Measurements from ENCODE around the gene CAPZA1.

The CAPZA1 gene

GRCh38 chr1:112702420-112703261, 83.0 kb downstream of the CAPZA1 start:
- DNase-seq = no peak

- no peak for DNase-seq
Measured at GRCh38 chr1:112703706-112704105, 84.1 kb downstream of the CAPZA1 start.

DNA sequence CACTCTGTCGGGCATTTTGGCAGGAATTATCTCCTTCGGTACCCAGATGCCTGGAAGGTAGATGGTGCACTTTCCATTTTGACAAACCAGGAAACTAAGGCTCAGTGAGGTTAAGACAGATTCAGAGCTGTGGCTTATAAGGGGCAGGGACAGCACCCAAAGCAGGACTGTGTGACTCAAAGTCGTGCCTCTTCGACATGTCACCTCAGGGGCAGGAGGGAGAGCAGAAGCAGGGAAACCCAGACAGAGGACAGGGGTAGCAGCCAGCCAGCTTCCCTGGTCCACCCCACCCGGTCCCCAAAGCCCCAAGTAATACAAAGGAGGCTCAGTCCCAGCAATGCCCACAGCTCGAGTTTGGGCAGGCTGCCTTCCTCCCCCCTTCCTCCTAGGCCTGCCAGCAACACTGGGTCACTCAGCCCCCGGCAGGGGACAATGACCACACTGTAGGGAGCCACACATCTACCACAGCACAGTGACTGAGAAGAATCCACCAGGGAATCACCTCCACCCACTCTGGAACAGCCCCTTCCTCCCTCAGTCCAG, 84.8 kb downstream of the CAPZA1 start:
- DNase-seq = peak; percentile 34

DNA sequence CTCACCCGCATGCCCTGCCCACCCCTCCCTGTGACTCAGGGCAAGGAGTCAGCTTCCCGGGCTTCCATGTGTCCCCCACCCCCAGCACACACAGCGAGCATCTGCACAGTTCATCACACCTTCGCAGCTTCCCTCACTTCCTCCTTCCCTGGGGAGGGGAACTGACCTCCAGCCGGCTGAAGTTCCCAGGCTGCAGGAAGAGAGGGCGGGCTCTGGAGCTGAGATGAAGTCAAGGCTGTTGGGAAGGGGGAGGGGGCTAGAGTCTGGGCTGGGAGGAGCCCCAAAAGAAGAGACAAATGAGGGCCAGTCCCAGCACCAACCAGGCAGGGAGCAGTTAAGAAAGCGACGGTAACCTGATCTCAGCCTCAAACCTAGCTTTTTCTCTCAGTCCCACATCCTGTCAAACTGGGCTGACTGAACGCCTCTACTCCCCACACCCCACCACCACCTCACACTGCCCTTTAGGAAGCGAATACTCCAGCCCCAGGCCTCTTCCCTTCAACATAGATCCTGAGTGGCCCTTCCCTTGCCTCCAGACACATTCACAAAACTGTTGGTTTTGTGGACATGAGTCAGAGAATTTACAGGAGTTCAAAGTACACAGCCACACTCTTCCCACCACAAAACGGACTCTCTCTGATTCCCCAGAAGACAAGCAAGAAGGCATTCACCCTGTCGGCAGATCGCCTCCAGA, 85.4 kb downstream of the CAPZA1 start:
- DNase-seq = peak; percentile 76

DNA sequence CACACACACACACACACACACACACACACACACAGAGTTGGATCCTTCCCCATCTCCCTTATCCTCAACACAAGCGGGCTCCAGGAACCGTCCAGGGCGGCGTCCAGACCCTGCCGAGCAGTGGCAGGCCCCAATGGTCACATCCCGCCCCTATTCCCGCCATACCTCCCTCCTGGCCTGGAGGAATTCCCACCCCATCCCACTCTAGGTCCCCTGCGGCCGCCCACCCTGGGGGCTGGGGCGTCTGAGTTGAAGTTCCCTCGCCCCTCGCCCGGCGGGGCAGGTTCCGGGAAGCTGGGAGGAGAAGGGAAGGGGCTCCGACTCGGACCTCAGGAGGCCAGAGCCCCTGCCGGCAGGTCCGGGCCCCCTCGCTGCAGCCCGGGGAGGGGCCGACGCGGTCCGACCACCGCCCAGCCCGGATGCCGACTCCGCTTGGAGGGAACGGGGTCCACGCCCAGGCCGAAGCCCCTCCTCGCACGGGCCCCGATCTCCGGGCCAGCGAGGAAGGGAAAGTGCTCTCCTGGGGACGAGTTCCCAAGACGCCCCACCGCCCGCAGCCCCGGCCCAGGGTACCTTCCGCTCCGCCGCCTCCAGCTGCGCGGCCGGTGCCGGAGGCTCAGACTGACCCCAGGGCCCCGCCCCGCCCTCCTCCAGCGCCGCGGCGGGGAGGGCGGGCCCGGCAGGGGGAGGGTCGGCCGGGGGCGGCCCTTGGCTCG, 87.0 kb downstream of the CAPZA1 start, which contains the start of gene RHOC:
TSS of gene RHOC (minus strand) at position 623 of the 716 bp plus-strand sequence. CDS start 3,328 bp downstream, outside the sequence.
- peak; percentile 41 for DNase-seq

DNA sequence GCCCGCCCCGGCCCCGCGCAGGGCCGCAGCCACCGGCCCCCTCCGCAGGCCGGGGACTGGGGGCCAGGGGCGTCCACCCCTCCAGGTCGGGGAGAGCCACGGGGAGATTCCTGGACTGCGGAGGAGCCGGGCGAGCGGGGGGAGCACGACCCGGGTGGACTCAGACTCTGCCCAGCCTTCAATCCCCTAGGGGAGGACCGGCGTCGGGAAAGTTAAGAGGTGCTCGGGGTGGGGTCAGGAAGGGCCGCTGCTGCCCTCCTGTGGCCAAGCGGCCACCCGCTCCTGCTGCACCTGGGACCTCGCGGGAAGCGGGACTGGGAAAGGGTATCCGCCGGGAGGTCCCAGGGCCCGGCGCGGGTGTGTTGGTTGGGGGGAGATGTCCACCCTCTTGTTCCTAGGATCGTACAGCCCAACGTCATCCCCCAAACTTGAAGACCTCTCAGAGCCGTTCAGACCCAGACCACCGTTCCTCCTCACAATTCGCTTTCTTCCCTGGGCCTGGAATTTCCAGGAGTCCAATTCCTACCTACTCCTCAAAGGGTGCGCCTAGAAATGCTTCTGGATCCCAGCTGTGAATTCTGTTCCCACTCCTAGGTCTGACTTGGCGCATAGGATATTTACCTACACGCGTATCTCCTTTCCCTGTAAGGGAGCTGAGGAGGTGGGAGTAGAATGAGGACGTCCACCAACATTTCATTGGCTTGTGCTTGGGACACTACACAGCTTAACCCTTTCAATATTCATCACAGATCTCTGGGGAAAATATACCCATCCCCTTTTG, 87.8 kb downstream of the CAPZA1 start:
- peak; percentile 72 for DNase-seq

DNA sequence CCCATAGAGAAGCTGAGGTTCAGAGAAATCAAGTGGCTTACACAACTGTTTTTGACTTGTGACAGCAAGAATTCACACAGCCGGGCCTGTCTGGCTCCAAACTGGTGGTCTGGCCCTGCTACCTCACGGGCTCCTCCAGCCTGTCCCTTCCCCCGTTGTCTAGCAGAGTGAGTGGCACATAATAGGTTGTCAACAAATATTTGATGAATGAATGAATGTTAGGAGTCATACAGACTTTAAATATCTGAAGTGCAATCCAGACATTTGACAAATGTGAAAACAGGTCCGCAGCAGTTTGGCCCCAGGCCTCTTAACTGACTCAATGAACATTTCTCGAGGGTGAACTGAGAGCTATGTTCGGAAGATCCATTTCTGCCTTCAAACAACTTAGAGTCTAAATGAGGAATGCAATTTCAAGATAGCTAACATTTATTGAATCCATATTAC, 88.4 kb downstream of the CAPZA1 start:
- DNase-seq = no peak

GRCh38 chr1:112708489-112708888, 88.9 kb downstream of the CAPZA1 start:
- no peak for DNase-seq

- no peak for DNase-seq
Measured at GRCh38 chr1:112710159-112710558, 90.5 kb downstream of the CAPZA1 start.

DNA sequence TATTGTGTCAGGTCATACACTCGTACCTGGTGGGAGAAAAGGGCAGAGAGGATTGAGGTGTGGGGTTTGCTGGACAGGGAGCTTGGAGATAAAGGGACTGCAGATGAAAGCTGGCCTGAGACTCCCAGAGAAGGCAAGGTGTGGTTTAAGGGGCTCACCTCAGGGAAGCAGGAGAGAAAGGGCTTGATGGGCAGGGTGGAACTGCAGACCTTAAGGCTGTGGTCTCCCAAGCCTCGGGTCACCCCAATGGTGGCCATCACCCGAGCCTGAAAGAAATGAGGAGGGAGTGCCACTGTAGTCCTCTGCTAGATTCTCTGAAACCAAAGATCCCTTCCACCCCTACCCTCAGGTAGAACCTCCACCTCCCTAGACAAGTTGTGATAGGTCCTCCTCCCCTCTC, 91.0 kb downstream of the CAPZA1 start:
- DNase-seq = no peak

DNA sequence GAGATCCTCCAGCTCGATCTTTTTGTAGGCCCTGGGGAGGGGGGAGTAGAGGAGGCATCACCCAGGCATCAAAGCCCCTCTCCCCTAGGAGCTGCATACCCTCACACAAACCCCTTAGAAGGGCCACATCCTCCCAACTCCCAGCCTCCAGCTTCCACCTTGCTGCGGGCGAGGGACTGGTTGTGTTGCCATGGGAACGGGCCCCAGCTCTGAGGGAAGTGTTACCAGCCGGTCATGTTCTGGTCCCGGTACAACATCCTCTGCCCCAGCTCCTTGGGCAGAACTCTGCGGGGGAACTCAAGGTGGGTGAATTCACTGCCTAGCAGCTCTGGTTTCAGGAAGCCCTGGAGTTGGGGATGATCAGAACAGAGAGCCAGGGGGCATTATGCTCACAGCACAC, 91.4 kb downstream of the CAPZA1 start:
- DNase-seq = no peak

DNA sequence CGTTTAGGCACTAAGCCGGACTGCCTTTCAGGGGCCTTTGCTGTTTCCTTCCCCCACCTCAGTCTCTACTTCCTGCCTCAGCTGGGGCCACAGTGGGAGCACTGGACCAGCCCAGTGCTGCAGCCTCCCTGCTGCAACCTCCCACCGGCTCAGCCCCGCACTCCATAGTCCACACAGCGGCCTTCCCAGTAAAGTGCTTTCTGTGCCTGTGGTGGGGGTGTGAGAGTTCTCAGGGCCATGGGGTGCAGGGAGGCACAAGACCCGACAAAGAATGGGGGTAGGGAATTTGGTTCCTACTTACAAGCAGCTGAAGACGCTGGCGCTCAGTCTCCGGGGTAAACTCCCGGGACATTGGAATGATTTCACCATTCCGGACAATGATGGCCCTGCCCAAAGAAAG, 92.0 kb downstream of the CAPZA1 start:
- no peak for DNase-seq

DNA sequence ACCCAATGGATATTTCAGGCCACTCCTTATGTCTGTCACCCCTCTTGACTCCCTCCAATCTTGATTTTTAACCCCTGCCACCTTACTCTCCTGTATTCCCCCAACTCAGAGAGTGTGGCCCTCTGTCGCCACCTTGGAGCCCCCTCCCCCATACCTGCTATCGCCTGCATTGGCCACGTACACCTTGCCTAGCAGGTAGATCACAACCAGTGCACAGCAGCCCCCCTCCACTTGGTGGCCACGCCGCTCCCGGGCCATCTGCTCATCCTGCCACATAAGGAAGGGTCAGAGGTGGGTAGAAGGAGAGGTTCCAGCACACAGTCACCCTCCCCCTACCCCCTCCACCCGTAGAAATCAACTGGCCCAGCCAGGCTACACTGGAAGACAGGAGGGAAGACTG, 92.6 kb downstream of the CAPZA1 start:
- no peak for DNase-seq

- DNase-seq = no peak
Measured at GRCh38 chr1:112712701-112713128, 93.1 kb downstream of the CAPZA1 start.

- no peak for DNase-seq
Measured at GRCh38 chr1:112713466-112714312, 94.1 kb downstream of the CAPZA1 start.

DNA sequence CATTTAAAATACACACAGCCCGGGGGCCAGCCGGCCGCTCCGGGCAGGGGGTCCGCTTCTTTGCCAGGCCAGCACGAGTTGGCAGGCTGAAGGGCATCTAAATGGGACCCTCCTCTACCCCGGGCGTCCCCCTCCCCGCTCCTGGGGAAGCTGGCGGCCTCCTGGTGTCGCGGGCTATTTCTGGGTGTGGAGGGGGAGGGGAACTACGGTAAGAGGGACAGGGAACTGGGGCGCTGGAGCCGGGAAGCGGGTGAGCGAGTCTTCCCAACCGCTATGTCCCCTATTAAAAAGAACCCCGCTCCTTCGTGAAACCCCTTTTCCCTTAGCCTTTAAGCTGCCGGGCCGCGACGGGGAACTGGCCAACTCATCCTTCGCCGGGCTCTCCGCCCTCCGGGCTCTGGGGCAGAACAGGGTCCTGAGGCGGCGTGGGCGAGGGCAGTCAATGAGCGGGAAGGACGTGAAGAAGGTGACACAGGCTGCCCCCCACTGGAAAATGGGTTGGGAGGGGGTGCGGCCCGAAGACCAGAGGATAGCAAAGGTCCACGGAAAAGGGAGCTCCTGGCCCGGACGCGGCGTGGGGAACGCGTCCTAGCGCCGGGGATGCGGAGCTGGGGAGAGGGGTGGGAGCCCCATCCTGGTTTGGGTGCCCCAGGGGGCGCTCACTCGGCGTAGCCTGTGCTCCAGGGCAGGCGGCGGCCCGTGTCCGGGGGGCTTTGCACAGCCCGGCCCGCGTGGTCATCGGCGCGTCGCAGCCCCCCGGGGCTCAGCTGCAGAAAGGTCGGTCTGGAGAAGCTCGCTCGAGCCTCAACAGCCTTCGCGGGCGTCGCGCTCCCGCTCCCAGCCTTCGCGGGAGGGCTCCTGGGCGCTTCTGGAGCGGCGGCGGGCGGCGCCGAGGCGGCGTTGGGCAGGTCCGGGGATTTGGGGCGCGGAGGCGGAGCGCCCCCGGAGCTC, 95.0 kb downstream of the CAPZA1 start:
- no peak for DNase-seq

DNA sequence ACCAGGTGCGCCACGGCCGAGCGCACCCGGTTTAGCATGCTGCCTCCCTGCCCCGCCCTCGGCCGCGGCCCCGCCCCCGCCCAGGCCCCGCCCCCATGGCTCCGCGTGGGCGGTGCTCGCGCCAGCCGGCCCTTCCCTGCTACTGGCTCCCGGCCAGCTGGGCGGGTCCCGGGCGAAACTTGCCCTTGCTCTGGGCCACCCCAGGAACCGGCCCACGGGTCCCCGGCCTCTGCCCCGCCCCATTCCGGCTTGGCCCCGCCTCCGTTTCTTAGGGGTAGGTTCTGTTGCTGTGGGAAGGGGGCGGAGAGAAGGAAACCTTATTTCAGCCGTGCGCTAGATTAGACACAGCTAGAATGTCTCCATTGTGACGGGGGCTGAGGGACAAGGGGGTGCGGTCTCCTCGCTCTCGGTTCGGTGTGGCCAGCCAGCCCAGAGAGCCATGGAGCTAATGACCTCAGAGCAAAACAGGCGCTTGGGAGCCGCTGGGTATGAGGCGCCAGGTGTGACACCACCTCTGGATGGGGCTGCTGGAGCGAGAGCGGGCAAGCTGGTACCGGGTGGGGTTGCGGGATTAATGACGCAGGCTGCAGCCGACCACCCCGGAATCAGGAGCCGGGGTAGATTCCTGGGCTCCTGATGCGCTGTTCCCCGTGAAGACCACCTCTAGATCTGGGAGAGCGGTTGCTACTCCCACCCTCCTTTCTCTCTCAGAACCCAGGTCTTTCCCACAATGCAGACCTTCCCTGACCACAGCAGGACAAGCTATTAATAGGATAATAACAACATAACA, 95.8 kb downstream of the CAPZA1 start, which contains the start of gene PPM1J:
TSS of gene PPM1J (minus strand) at position 69 of the 790 bp plus-strand sequence. CDS start at position 38, 31 bp downstream.
- peak; percentile 96 for DNase-seq

DNA sequence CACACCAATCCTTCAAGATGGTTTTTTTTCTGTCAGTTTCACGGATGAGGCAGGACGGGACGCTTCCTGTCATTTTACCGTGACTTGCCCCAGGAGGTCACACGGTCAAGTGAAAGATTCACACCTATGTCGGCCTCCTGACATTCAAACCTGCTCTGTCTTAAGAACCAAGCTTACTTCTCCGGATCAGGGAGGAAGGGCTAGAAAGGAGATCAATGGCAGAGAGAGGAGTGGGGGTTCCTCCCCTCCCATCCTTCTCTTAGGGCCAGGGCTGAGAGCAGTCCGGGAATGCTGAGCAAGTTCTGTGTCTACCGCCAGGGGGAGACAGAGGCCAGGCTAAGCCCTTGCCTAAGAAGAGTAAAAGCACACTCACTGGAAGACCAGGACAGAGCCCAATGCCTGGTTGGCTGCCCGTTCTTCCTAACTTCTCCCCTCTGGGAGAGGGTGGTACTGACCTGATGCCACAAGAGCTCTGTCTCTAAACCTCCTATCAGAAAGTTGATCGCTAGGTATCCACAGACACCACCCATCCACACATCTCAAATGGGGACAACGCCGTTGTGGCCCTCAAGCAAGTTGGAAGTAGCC, 96.6 kb downstream of the CAPZA1 start:
- peak; percentile 79 for DNase-seq

Measured in activated CD4-positive, alpha-beta T cell treated with anti-CD3 and anti-CD28 coated beads, Interleukin-2, amount 50 U/mL, for 16 hours (primary cell).